H9 (cell line): Measurements from ENCODE around the gene POLN. TPM values are rescaled to one million over a fixed set of nuclear protein-coding genes. Genes with fewer than 3 reads are reported as not detected.

Experiments used
- DNase-seq: peaks from one replicate; pipeline ENCODE4 v3.0.0-alpha.2; 2017
- H2AFZ ChIP-seq: one replicate; pipeline ENCODE4 v1.6.1; 2013; ENCODE audit warnings: mild to moderate bottlenecking, low read length, control low read depth, moderate library complexity
- H2AK5ac ChIP-seq: 2 replicates; pipeline ENCODE4 v1.6.1; 2013; ENCODE audit warnings: low read length, control low read depth, mixed read lengths; ENCODE audit not compliant: insufficient read length
- H2BK120ac ChIP-seq: one replicate; pipeline ENCODE4 v1.6.1; 2013; ENCODE audit warnings: low read depth, mild to moderate bottlenecking, low read length, control low read depth, inconsistent platforms; ENCODE audit not compliant: poor library complexity, severe bottlenecking
- H2BK12ac ChIP-seq: 2 replicates; pipeline ENCODE4 v1.6.1; 2013; ENCODE audit warnings: low read length, control low read depth, mixed read lengths, low read depth; ENCODE audit not compliant: insufficient read length
- H2BK15ac ChIP-seq: 2 replicates; pipeline ENCODE4 v1.6.1; 2013; ENCODE audit warnings: low read depth, low read length, control low read depth
- H2BK20ac ChIP-seq: one replicate; pipeline ENCODE4 v1.6.1; 2013; ENCODE audit warnings: low read depth, mild to moderate bottlenecking, low read length, control low read depth, inconsistent platforms; ENCODE audit not compliant: poor library complexity, severe bottlenecking
- H2BK5ac ChIP-seq: 2 replicates; pipeline ENCODE4 v1.6.1; 2013; ENCODE audit warnings: low read length, control low read depth, mixed read lengths; ENCODE audit not compliant: insufficient read length
- H3K14ac ChIP-seq: 2 replicates; pipeline ENCODE4 v1.6.1; 2013; ENCODE audit warnings: low read length, control low read depth; ENCODE audit not compliant: insufficient read depth
- H3K18ac ChIP-seq: 2 replicates; pipeline ENCODE4 v1.6.1; 2013; ENCODE audit warnings: low read depth, mild to moderate bottlenecking, mixed read lengths, low read length, control low read depth; ENCODE audit not compliant: insufficient read length
- H3K23ac ChIP-seq: 2 replicates; pipeline ENCODE4 v1.6.1; 2013; ENCODE audit warnings: low read length, control low read depth, mixed read lengths, low read depth; ENCODE audit not compliant: insufficient read length
- H3K23me2 ChIP-seq: 2 replicates; pipeline ENCODE4 v1.6.1; 2013; ENCODE audit warnings: low read depth, mild to moderate bottlenecking, mixed read lengths, low read length, control low read depth; ENCODE audit not compliant: insufficient read length, poor library complexity, severe bottlenecking
- H3K27ac ChIP-seq: 2 replicates; pipeline ENCODE4 v1.5.1; 2013; ENCODE audit warnings: low read length, control low read depth, mixed read lengths, low read depth; ENCODE audit not compliant: insufficient read length
- H3K27me3 ChIP-seq: 2 replicates; pipeline ENCODE4 v1.6.1; 2013; ENCODE audit warnings: low read length, control low read depth, inconsistent platforms; ENCODE audit not compliant: insufficient read depth
- H3K4ac ChIP-seq: 2 replicates; pipeline ENCODE4 v1.6.1; 2013; ENCODE audit warnings: low read depth, mild to moderate bottlenecking, control low read depth, inconsistent platforms, low read length, moderate library complexity
- H3K4me1 ChIP-seq: 2 replicates; pipeline ENCODE4 v1.6.1; 2013; ENCODE audit warnings: low read length, control low read depth, inconsistent platforms; ENCODE audit not compliant: insufficient read depth
- H3K4me2 ChIP-seq: 2 replicates; pipeline ENCODE4 v1.6.1; 2013; ENCODE audit warnings: low read length, control low read depth, mixed read lengths; ENCODE audit not compliant: insufficient read length, insufficient read depth
- H3K56ac ChIP-seq: 2 replicates; pipeline ENCODE4 v1.6.1; 2013; ENCODE audit warnings: low read depth, mild to moderate bottlenecking, mixed read lengths, low read length, control low read depth; ENCODE audit not compliant: insufficient read length
- H3K79me1 ChIP-seq: 2 replicates; pipeline ENCODE4 v1.6.1; 2013; ENCODE audit warnings: low read depth, mild to moderate bottlenecking, moderate library complexity, low read length, control low read depth, inconsistent platforms; ENCODE audit not compliant: insufficient read depth, poor library complexity, severe bottlenecking
- H3K79me2 ChIP-seq: 2 replicates; pipeline ENCODE4 v1.6.1; 2013; ENCODE audit warnings: low read length, control low read depth, inconsistent platforms; ENCODE audit not compliant: insufficient read depth
- H3K9ac ChIP-seq: 2 replicates; pipeline ENCODE4 v1.6.1; 2013; ENCODE audit warnings: low read length, control low read depth, mixed read lengths; ENCODE audit not compliant: insufficient read length; ENCODE audit errors: extremely low read depth
- H3K9me3 ChIP-seq: one replicate; pipeline ENCODE4 v1.6.1; 2013; ENCODE audit warnings: low read depth, low read length, inconsistent platforms; ENCODE audit not compliant: control insufficient read depth
- H3T11ph ChIP-seq: one replicate; pipeline ENCODE4 v1.6.1; 2013; ENCODE audit warnings: mild to moderate bottlenecking, low read length, control low read depth, inconsistent platforms
- H4K20me1 ChIP-seq: one replicate; pipeline ENCODE4 v1.6.1; 2013; ENCODE audit not compliant: control insufficient read depth, insufficient read length, insufficient read depth
- H4K5ac ChIP-seq: 2 replicates; pipeline ENCODE4 v1.6.1; 2013; ENCODE audit warnings: low read depth, mild to moderate bottlenecking, mixed read lengths, low read length, control low read depth; ENCODE audit not compliant: insufficient read length
- H4K8ac ChIP-seq: replicated peaks from 2 replicates; pipeline ENCODE4 v1.6.1; 2013; ENCODE audit warnings: low read length, control low read depth, mixed read lengths, low read depth; ENCODE audit not compliant: insufficient read length
- H4K91ac ChIP-seq: 2 replicates; pipeline ENCODE4 v1.6.1; 2013; ENCODE audit warnings: low read depth, mild to moderate bottlenecking, moderate library complexity, mixed read lengths, low read length, control low read depth; ENCODE audit not compliant: insufficient read length
- H3K27ac Mint-ChIP-seq, 3 experiments: 2 replicates in 2 of 3; 3 replicates in 1 of 3; pipeline ENCODE4 v1.8.0; 2020 to 2021; ENCODE audit warnings: mixed read lengths in 3 of 3, mild to moderate bottlenecking in 1 of 3, moderate library complexity in 1 of 3
- H3K27me3 Mint-ChIP-seq: 2 replicates; pipeline ENCODE4 v1.8.0; 2021; ENCODE audit warnings: low read depth, mild to moderate bottlenecking, moderate library complexity, mixed read lengths
- H3K36me3 Mint-ChIP-seq, 3 experiments: 2 replicates in 2 of 3; 3 replicates in 1 of 3; pipeline ENCODE4 v1.8.0; 2020 to 2021; ENCODE audit warnings: low read depth in 3 of 3, mixed read lengths in 3 of 3; ENCODE audit not compliant: insufficient read depth in 1 of 3
- H3K4me1 Mint-ChIP-seq, 2 experiments: 2 replicates each; pipeline ENCODE4 v1.8.0; 2020; ENCODE audit warnings: mixed read lengths in 2 of 2
- H3K4me3 Mint-ChIP-seq, 2 experiments: 2 replicates in 1 of 2; 3 replicates in 1 of 2; pipeline ENCODE4 v1.8.0; 2020 to 2021; ENCODE audit warnings: mild to moderate bottlenecking in 2 of 2, mixed read lengths in 2 of 2, moderate library complexity in 1 of 2
- H3K9me3 Mint-ChIP-seq, 2 experiments: 2 replicates in 1 of 2; 3 replicates in 1 of 2; pipeline ENCODE4 v1.8.0; 2020; ENCODE audit warnings: mild to moderate bottlenecking in 2 of 2, mixed read lengths in 2 of 2, moderate library complexity in 1 of 2
- WGBS: extraction: QIAGEN DNeasy Blood & Tissue Kit; methylation state at CpG from one replicate; pipeline ENCODE4 v1.1.7; 2013; ENCODE audit warnings: missing lambda C conversion rate, low lambda C conversion rate, mixed read lengths; ENCODE audit not compliant: insufficient read length; ENCODE audit errors: extremely low coverage; 5-methylcytosine and 5-hydroxymethylcytosine counted together
- total RNA-seq: library from RNA; stranded (reverse); gene quantifications from 2 replicates; pipeline ENCODE4 v1.2.1, GENCODE V29; 2021
- TF ChIP-seq, protein P1 (sequence below): fragments of 200-600 bp; sonication (generic); conservative IDR thresholded peaks from 3 replicates; pipeline ENCODE4 v1.8.0; 2021; ENCODE audit warnings: antibody characterized with exemption, mild to moderate bottlenecking

Gene POLN
- total RNA-seq, 1 experiment from 2014 or later: 0.74 TPM

DNA sequence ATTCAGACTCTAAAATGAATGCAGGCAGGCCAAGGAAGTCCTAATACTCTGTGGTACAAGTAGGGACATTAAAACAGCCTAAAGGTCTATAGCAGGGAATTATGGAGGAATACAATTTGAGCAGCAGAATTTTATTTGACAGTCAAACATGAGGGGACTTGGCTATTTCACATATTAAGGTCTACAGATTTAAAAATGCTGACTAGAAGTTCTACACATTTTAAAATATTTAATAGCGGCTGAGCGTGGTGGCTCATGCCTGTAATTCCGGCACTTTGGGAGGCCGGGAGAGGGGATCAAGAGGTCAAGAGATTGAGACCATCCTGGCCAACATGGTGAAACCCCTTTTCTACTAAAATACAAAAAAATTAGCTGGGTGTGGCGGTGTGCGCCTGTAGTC is 10.8 kb downstream of the POLN start:
- Mint-ChIP-seq H3K36me3 (peaks cover 4 to 28% (median 16%) of the 10 kb centered on the region in 3 experiments; a peak in 5 of 7 replicates), H3K27me3 (no peaks in the 10 kb centered on the region), H3K4me3 (no peak overlapping the region), H3K27ac (no peak overlapping the region), H3K4me1 (no peaks in the 10 kb centered on the region), H3K9me3 (no peaks in the 10 kb centered on the region)
- TF ChIP-seq, protein P1, sequence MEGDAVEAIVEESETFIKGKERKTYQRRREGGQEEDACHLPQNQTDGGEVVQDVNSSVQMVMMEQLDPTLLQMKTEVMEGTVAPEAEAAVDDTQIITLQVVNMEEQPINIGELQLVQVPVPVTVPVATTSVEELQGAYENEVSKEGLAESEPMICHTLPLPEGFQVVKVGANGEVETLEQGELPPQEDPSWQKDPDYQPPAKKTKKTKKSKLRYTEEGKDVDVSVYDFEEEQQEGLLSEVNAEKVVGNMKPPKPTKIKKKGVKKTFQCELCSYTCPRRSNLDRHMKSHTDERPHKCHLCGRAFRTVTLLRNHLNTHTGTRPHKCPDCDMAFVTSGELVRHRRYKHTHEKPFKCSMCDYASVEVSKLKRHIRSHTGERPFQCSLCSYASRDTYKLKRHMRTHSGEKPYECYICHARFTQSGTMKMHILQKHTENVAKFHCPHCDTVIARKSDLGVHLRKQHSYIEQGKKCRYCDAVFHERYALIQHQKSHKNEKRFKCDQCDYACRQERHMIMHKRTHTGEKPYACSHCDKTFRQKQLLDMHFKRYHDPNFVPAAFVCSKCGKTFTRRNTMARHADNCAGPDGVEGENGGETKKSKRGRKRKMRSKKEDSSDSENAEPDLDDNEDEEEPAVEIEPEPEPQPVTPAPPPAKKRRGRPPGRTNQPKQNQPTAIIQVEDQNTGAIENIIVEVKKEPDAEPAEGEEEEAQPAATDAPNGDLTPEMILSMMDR: no peak
- no CpG with 5 or more reads among the region's 6 CpGs for WGBS
- Histone ChIP-seq H2BK12ac (no peak overlapping the region), H3K79me1 (no peaks in the 10 kb centered on the region), H3K23ac (no peak overlapping the region), H2BK20ac (no peak overlapping the region), H4K8ac (no peak overlapping the region), H3T11ph (no peak overlapping the region), H3K56ac (no peak overlapping the region), H3K27me3 (no peaks in the 10 kb centered on the region), H3K4ac (no peak overlapping the region), H2AK5ac (no peak overlapping the region), H3K79me2 (no peaks in the 10 kb centered on the region; the same call in 1 of the 2 replicates), H4K91ac (no peak overlapping the region), H3K9me3 (no peaks in the 10 kb centered on the region), H4K5ac (no peak overlapping the region), H3K27ac (no peak overlapping the region), H2AFZ (no peak overlapping the region), H4K20me1 (no peaks in the 10 kb centered on the region), H3K18ac (no peak overlapping the region), H3K4me1 (no peaks in the 10 kb centered on the region), H3K4me2 (no peak overlapping the region), H2BK15ac (no peak overlapping the region), H2BK5ac (no peak overlapping the region), H3K23me2 (no peaks in the 10 kb centered on the region), H3K14ac (no peak overlapping the region), H3K9ac (no peak overlapping the region), H2BK120ac (no peak overlapping the region)
- no peak for DNase-seq
